Keratinocyte (primary cell): ENCODE results near the gene NT5M. TPM values are rescaled to one million over a fixed set of nuclear protein-coding genes. Genes with fewer than 3 reads are reported as not detected.

Experiments
- DNase-seq: peaks from one replicate; pipeline ENCODE4 v3.0.0-alpha.2; 2011; ENCODE audit warnings: low read depth, missing footprints, low spot score
- FAIRE-seq: peaks from 2 replicates; lab custom pipeline; 2011; peaks lifted over from hg19 to GRCh38; lab: Jason Lieb, UNC
- H2AFZ ChIP-seq: 2 replicates; pipeline ENCODE4 v1.6.0; 2012; ENCODE audit warnings: low read length, control low read depth, inconsistent platforms; ENCODE audit not compliant: control insufficient read depth
- H3K27ac ChIP-seq: 2 replicates; pipeline ENCODE4 v1.5.1; 2011; ENCODE audit warnings: low read length; ENCODE audit not compliant: control insufficient read depth, insufficient read depth
- H3K27me3 ChIP-seq: 3 replicates; pipeline ENCODE4 v1.6.0; 2011; ENCODE audit warnings: low read length; ENCODE audit not compliant: control insufficient read depth, insufficient read depth; ENCODE audit errors: extremely low read depth
- H3K36me3 ChIP-seq, 2 experiments: 2 replicates in 1 of 2; 3 replicates in 1 of 2; pipeline ENCODE4 v1.5.1; 2011; ENCODE audit warnings: low read length in 2 of 2, mild to moderate bottlenecking in 1 of 2; ENCODE audit not compliant: control insufficient read depth in 2 of 2, insufficient read depth in 2 of 2; ENCODE audit errors: extremely low read depth in 1 of 2
- H3K4me1 ChIP-seq: 3 replicates; pipeline ENCODE4 v1.5.1; 2011; ENCODE audit warnings: low read length; ENCODE audit not compliant: control insufficient read depth, insufficient read depth; ENCODE audit errors: extremely low read depth
- H3K4me2 ChIP-seq: 3 replicates; pipeline ENCODE4 v1.6.0; 2011; ENCODE audit warnings: low read depth, low read length; ENCODE audit not compliant: control insufficient read depth, insufficient read depth; ENCODE audit errors: extremely low read depth
- H3K4me3 ChIP-seq, 3 experiments: fragments of 200-600 bp in 1 of 3; sonication (generic) in 1 of 3; 2 replicates in 2 of 3; 3 replicates in 1 of 3; pipeline ENCODE4 v1.5.1; 2011 to 2016; ENCODE audit warnings: low read length in 3 of 3, mild to moderate bottlenecking in 3 of 3, control low read depth in 2 of 3, inconsistent platforms in 1 of 3, low read depth in 1 of 3, mixed read lengths in 1 of 3, mixed run types in 1 of 3, moderate library complexity in 1 of 3; ENCODE audit not compliant: control insufficient read depth in 2 of 3, insufficient read depth in 2 of 3; ENCODE audit errors: extremely low read depth in 1 of 3
- H3K79me2 ChIP-seq: 2 replicates; pipeline ENCODE4 v1.6.0; 2012; ENCODE audit warnings: low read length; ENCODE audit not compliant: control insufficient read depth, insufficient read depth
- H3K9ac ChIP-seq: 3 replicates; pipeline ENCODE4 v1.6.0; 2011; ENCODE audit warnings: low read length; ENCODE audit not compliant: control insufficient read depth, insufficient read depth; ENCODE audit errors: extremely low read depth
- H3K9me1 ChIP-seq: 3 replicates; pipeline ENCODE4 v1.6.0; 2011; ENCODE audit warnings: low read length; ENCODE audit not compliant: control insufficient read depth, insufficient read depth; ENCODE audit errors: extremely low read depth
- H3K9me3 ChIP-seq: 2 replicates; pipeline ENCODE4 v1.5.1; 2012; ENCODE audit warnings: low read depth, low read length; ENCODE audit not compliant: control insufficient read depth
- H4K20me1 ChIP-seq: 3 replicates; pipeline ENCODE4 v1.6.0; 2011; ENCODE audit warnings: low read length; ENCODE audit not compliant: control insufficient read depth, insufficient read depth; ENCODE audit errors: extremely low read depth
- CTCF ChIP-seq, 3 experiments: IDR thresholded peaks in 1 of 3; conservative IDR thresholded peaks in 1 of 3; optimal IDR thresholded peaks in 1 of 3; 2 replicates in 2 of 3; 3 replicates in 1 of 3; pipeline versions ENCODE3 to v1.5.1; 2011; ENCODE audit warnings: low read length in 3 of 3, mild to moderate bottlenecking in 3 of 3, moderate library complexity in 2 of 3, control low read depth in 1 of 3, inconsistent platforms in 1 of 3; ENCODE audit not compliant: insufficient read depth in 2 of 3; ENCODE audit errors: extremely low read depth in 1 of 3
- EZH2 ChIP-seq: IDR thresholded peaks from one replicate; pipeline ENCODE4 v1.6.1; 2012; ENCODE audit warnings: inconsistent platforms, mild to moderate bottlenecking, low read length, moderate library complexity
- dilution Hi-C: fragments of 300-500 bp; cut with MboI; formaldehyde crosslinking; loops from one replicate; pipeline ENCODE4 v1.7.0; 2020; ENCODE audit warnings: low sequenced_read_pairs; ENCODE audit not compliant: extremely low pct_ligation_motif_present
- polyA plus RNA-seq, 5 experiments: library from polyadenylated mRNA; depleted of rRNA in 3 of 5; stranded (reverse) in 3 of 5; stranded (forward) in 1 of 5; unstranded in 1 of 5; fragments of >200 nt; gene quantifications; 1 replicate in 1 of 5; 2 replicates in 3 of 5; 3 replicates in 1 of 5; pipeline versions ENCODE4 v1.2.1 to v1.2.3, GENCODE V29; 2011 to 2012; ENCODE audit warnings: missing spikeins in 2 of 5, low read depth in 1 of 5, low replicate concordance in 1 of 5

The NT5M gene
- polyA plus RNA-seq, 1 donor (not counting 4 experiments of a cell fraction or from before 2014, with no cell fraction given) = 0.16 TPM

DNA sequence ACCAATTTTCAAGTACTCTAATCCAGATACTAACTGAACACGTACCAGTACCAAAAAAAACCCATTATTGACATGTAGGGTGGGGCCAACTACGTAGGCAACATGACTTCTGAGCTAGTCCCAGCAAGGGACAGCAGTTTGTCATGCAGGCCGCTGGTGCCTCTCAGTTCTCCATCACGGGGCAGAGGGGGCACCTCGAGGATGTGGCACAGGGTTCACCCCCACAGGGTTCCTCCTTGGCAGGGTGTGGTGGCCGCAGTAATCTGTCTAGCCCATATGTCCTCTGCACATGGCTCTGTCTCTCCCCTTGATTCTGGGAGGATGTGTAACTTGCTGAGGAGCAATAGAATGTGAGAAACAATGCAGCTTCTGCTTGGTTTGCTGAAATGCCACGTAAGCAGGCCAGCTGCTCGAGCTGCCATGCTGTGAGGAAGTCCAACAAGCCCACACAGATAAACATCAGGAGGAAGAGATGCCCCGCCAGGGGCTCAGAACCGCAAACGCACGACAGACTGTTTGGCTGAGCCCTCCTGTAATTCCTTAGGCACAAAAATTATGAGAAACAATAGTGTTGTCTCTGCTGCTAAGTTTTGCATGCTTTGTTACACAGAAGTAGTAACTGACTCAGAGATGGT, 62.4 kb downstream of the NT5M start:
- dilution Hi-C loops = no loop called here
- TF ChIP-seq EZH2 (no peak), CTCF (optimal IDR thresholded peaks at IDR 0.05 in 1 of 3, IDR thresholded peaks at IDR 0.05 in 1 of 3, conservative IDR thresholded peaks at IDR 0.05 in 1 of 3; ENCODE audit: extremely low read depth in 1 of 3, insufficient read depth in 2 of 3, low read length in 3 of 3) (no peak)
- H3K9ac ChIP-seq = no peak overlapping the region
- H2AFZ ChIP-seq = no peak overlapping the region
- H3K4me3 ChIP-seq = no peak overlapping the region
- H3K4me2 ChIP-seq = no peak overlapping the region
- DNase-seq (no peak), FAIRE-seq (no peak)
- no peaks in the 10 kb centered on the region for H3K4me1 ChIP-seq
- no peaks in the 10 kb centered on the region for H3K36me3 ChIP-seq
- H3K9me1 ChIP-seq = no peaks in the 10 kb centered on the region
- H3K27me3 ChIP-seq = peaks cover 33% of the 10 kb centered on the region
- H3K79me2 ChIP-seq = no peaks in the 10 kb centered on the region
- peaks cover 3% of the 10 kb centered on the region for H4K20me1 ChIP-seq
- no peaks in the 10 kb centered on the region for H3K9me3 ChIP-seq
- no peak overlapping the region for H3K27ac ChIP-seq

DNA sequence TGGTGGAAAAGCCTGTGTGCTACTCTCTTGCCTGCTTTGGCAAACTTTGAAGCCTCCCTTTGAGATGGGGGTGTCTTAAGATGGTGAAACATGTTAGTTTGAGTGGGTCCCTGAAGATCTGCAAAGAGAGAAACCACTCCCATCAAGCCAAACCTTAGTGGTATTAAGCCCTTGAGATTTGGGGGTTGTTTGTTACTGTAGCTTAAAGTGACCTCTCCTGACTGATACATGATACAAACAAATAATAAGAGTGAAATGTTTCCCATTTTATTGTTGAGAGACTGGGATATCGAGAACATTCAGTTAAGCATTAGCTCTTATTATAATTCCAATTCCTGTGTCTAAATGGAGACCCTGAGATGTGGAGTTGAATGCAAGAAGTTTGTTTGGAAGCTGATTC, 63.1 kb downstream of the NT5M start:
- Histone ChIP-seq H3K27me3 (peaks cover 39% of the 10 kb centered on the region), H3K9me1 (no peaks in the 10 kb centered on the region), H3K4me1 (no peaks in the 10 kb centered on the region), H2AFZ (no peak overlapping the region), H3K9ac (no peak overlapping the region), H3K79me2 (no peaks in the 10 kb centered on the region), H3K36me3 (no peaks in the 10 kb centered on the region), H3K4me3 (no peak overlapping the region), H4K20me1 (peaks cover 3% of the 10 kb centered on the region), H3K27ac (no peak overlapping the region), H3K9me3 (no peaks in the 10 kb centered on the region), H3K4me2 (no peak overlapping the region)
- TF ChIP-seq CTCF (optimal IDR thresholded peaks at IDR 0.05 in 1 of 3, IDR thresholded peaks at IDR 0.05 in 1 of 3, conservative IDR thresholded peaks at IDR 0.05 in 1 of 3; ENCODE audit: extremely low read depth in 1 of 3, insufficient read depth in 2 of 3, low read length in 3 of 3) (no peak), EZH2 (no peak)
- FAIRE-seq (no peak), DNase-seq (no peak)
- dilution Hi-C loops = no loop called here
